H9 (cell line): Measurements from ENCODE around the gene SLA2. TPM values are rescaled to one million over a fixed set of nuclear protein-coding genes. Genes with fewer than 3 reads are reported as not detected.

ENCODE experiments used
- DNase-seq: peaks from one replicate; pipeline ENCODE4 v3.0.0-alpha.2; 2017
- H2AFZ ChIP-seq: one replicate; pipeline ENCODE4 v1.6.1; 2013; ENCODE audit warnings: mild to moderate bottlenecking, low read length, control low read depth, moderate library complexity
- H2AK5ac ChIP-seq: 2 replicates; pipeline ENCODE4 v1.6.1; 2013; ENCODE audit warnings: low read length, control low read depth, mixed read lengths; ENCODE audit not compliant: insufficient read length
- H2BK120ac ChIP-seq: one replicate; pipeline ENCODE4 v1.6.1; 2013; ENCODE audit warnings: low read depth, mild to moderate bottlenecking, low read length, control low read depth, inconsistent platforms; ENCODE audit not compliant: poor library complexity, severe bottlenecking
- H2BK12ac ChIP-seq: 2 replicates; pipeline ENCODE4 v1.6.1; 2013; ENCODE audit warnings: low read length, control low read depth, mixed read lengths, low read depth; ENCODE audit not compliant: insufficient read length
- H2BK15ac ChIP-seq: 2 replicates; pipeline ENCODE4 v1.6.1; 2013; ENCODE audit warnings: low read depth, low read length, control low read depth
- H2BK20ac ChIP-seq: one replicate; pipeline ENCODE4 v1.6.1; 2013; ENCODE audit warnings: low read depth, mild to moderate bottlenecking, low read length, control low read depth, inconsistent platforms; ENCODE audit not compliant: poor library complexity, severe bottlenecking
- H2BK5ac ChIP-seq: 2 replicates; pipeline ENCODE4 v1.6.1; 2013; ENCODE audit warnings: low read length, control low read depth, mixed read lengths; ENCODE audit not compliant: insufficient read length
- H3K14ac ChIP-seq: 2 replicates; pipeline ENCODE4 v1.6.1; 2013; ENCODE audit warnings: low read length, control low read depth; ENCODE audit not compliant: insufficient read depth
- H3K18ac ChIP-seq: 2 replicates; pipeline ENCODE4 v1.6.1; 2013; ENCODE audit warnings: low read depth, mild to moderate bottlenecking, mixed read lengths, low read length, control low read depth; ENCODE audit not compliant: insufficient read length
- H3K23ac ChIP-seq: 2 replicates; pipeline ENCODE4 v1.6.1; 2013; ENCODE audit warnings: low read length, control low read depth, mixed read lengths, low read depth; ENCODE audit not compliant: insufficient read length
- H3K23me2 ChIP-seq: 2 replicates; pipeline ENCODE4 v1.6.1; 2013; ENCODE audit warnings: low read depth, mild to moderate bottlenecking, mixed read lengths, low read length, control low read depth; ENCODE audit not compliant: insufficient read length, poor library complexity, severe bottlenecking
- H3K27ac ChIP-seq: 2 replicates; pipeline ENCODE4 v1.5.1; 2013; ENCODE audit warnings: low read length, control low read depth, mixed read lengths, low read depth; ENCODE audit not compliant: insufficient read length
- H3K27me3 ChIP-seq: 2 replicates; pipeline ENCODE4 v1.6.1; 2013; ENCODE audit warnings: low read length, control low read depth, inconsistent platforms; ENCODE audit not compliant: insufficient read depth
- H3K4ac ChIP-seq: 2 replicates; pipeline ENCODE4 v1.6.1; 2013; ENCODE audit warnings: low read depth, mild to moderate bottlenecking, control low read depth, inconsistent platforms, low read length, moderate library complexity
- H3K4me1 ChIP-seq: 2 replicates; pipeline ENCODE4 v1.6.1; 2013; ENCODE audit warnings: low read length, control low read depth, inconsistent platforms; ENCODE audit not compliant: insufficient read depth
- H3K4me2 ChIP-seq: 2 replicates; pipeline ENCODE4 v1.6.1; 2013; ENCODE audit warnings: low read length, control low read depth, mixed read lengths; ENCODE audit not compliant: insufficient read length, insufficient read depth
- H3K56ac ChIP-seq: 2 replicates; pipeline ENCODE4 v1.6.1; 2013; ENCODE audit warnings: low read depth, mild to moderate bottlenecking, mixed read lengths, low read length, control low read depth; ENCODE audit not compliant: insufficient read length
- H3K79me1 ChIP-seq: 2 replicates; pipeline ENCODE4 v1.6.1; 2013; ENCODE audit warnings: low read depth, mild to moderate bottlenecking, moderate library complexity, low read length, control low read depth, inconsistent platforms; ENCODE audit not compliant: insufficient read depth, poor library complexity, severe bottlenecking
- H3K79me2 ChIP-seq: 2 replicates; pipeline ENCODE4 v1.6.1; 2013; ENCODE audit warnings: low read length, control low read depth, inconsistent platforms; ENCODE audit not compliant: insufficient read depth
- H3K9ac ChIP-seq: 2 replicates; pipeline ENCODE4 v1.6.1; 2013; ENCODE audit warnings: low read length, control low read depth, mixed read lengths; ENCODE audit not compliant: insufficient read length; ENCODE audit errors: extremely low read depth
- H3K9me3 ChIP-seq: one replicate; pipeline ENCODE4 v1.6.1; 2013; ENCODE audit warnings: low read depth, low read length, inconsistent platforms; ENCODE audit not compliant: control insufficient read depth
- H3T11ph ChIP-seq: one replicate; pipeline ENCODE4 v1.6.1; 2013; ENCODE audit warnings: mild to moderate bottlenecking, low read length, control low read depth, inconsistent platforms
- H4K20me1 ChIP-seq: one replicate; pipeline ENCODE4 v1.6.1; 2013; ENCODE audit not compliant: control insufficient read depth, insufficient read length, insufficient read depth
- H4K5ac ChIP-seq: 2 replicates; pipeline ENCODE4 v1.6.1; 2013; ENCODE audit warnings: low read depth, mild to moderate bottlenecking, mixed read lengths, low read length, control low read depth; ENCODE audit not compliant: insufficient read length
- H4K8ac ChIP-seq: replicated peaks from 2 replicates; pipeline ENCODE4 v1.6.1; 2013; ENCODE audit warnings: low read length, control low read depth, mixed read lengths, low read depth; ENCODE audit not compliant: insufficient read length
- H4K91ac ChIP-seq: 2 replicates; pipeline ENCODE4 v1.6.1; 2013; ENCODE audit warnings: low read depth, mild to moderate bottlenecking, moderate library complexity, mixed read lengths, low read length, control low read depth; ENCODE audit not compliant: insufficient read length
- H3K27ac Mint-ChIP-seq, 3 experiments: 2 replicates in 2 of 3; 3 replicates in 1 of 3; pipeline ENCODE4 v1.8.0; 2020 to 2021; ENCODE audit warnings: mixed read lengths in 3 of 3, mild to moderate bottlenecking in 1 of 3, moderate library complexity in 1 of 3
- H3K27me3 Mint-ChIP-seq: 2 replicates; pipeline ENCODE4 v1.8.0; 2021; ENCODE audit warnings: low read depth, mild to moderate bottlenecking, moderate library complexity, mixed read lengths
- H3K36me3 Mint-ChIP-seq, 3 experiments: 2 replicates in 2 of 3; 3 replicates in 1 of 3; pipeline ENCODE4 v1.8.0; 2020 to 2021; ENCODE audit warnings: low read depth in 3 of 3, mixed read lengths in 3 of 3; ENCODE audit not compliant: insufficient read depth in 1 of 3
- H3K4me1 Mint-ChIP-seq, 2 experiments: 2 replicates each; pipeline ENCODE4 v1.8.0; 2020; ENCODE audit warnings: mixed read lengths in 2 of 2
- H3K4me3 Mint-ChIP-seq, 2 experiments: 2 replicates in 1 of 2; 3 replicates in 1 of 2; pipeline ENCODE4 v1.8.0; 2020 to 2021; ENCODE audit warnings: mild to moderate bottlenecking in 2 of 2, mixed read lengths in 2 of 2, moderate library complexity in 1 of 2
- H3K9me3 Mint-ChIP-seq, 2 experiments: 2 replicates in 1 of 2; 3 replicates in 1 of 2; pipeline ENCODE4 v1.8.0; 2020; ENCODE audit warnings: mild to moderate bottlenecking in 2 of 2, mixed read lengths in 2 of 2, moderate library complexity in 1 of 2
- WGBS: extraction: QIAGEN DNeasy Blood & Tissue Kit; methylation state at CpG from one replicate; pipeline ENCODE4 v1.1.7; 2013; ENCODE audit warnings: missing lambda C conversion rate, low lambda C conversion rate, mixed read lengths; ENCODE audit not compliant: insufficient read length; ENCODE audit errors: extremely low coverage; 5-methylcytosine and 5-hydroxymethylcytosine counted together
- total RNA-seq: library from RNA; stranded (reverse); gene quantifications from 2 replicates; pipeline ENCODE4 v1.2.1, GENCODE V29; 2021
- TF ChIP-seq, protein P1 (sequence below): fragments of 200-600 bp; sonication (generic); conservative IDR thresholded peaks from 3 replicates; pipeline ENCODE4 v1.8.0; 2021; ENCODE audit warnings: antibody characterized with exemption, mild to moderate bottlenecking

Gene SLA2
- total RNA-seq, 1 experiment from 2014 or later = 0.20 TPM

DNA sequence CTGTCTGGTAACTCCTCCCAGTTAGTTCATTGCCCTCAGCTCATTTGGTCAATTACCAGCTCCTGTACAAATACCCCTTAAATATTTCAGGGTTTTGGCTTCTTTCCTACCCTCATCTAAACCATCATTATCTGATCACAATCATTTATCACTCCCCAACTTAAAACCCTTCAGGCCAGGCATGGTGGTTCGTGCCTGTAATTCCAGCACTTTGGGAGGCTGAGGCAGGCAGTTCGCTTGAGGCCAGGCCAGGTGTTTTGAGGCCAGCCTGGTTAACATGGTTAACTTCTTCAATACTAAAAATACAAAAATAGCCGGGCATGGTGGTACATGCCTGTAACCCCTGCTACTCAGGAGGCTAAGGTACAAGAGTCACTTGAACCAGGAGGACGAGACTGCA lies 63.2 kb downstream of the SLA2 start:
- no peak overlapping the region for H2BK12ac ChIP-seq
- no CpG with 5 or more reads among the region's 4 CpGs for WGBS
- no peak overlapping the region for H3K27ac ChIP-seq
- no peaks in the 10 kb centered on the region for H3K9me3 ChIP-seq
- peaks cover 4% of the 10 kb centered on the region for H3K23me2 ChIP-seq
- no peak overlapping the region for H3K9ac ChIP-seq
- H3K4me1 ChIP-seq = peaks cover 7% of the 10 kb centered on the region; the same call in 1 of the 2 replicates
- peaks cover 44 to 59% (median 53%) of the 10 kb centered on the region in 3 experiments for H3K36me3 Mint-ChIP-seq
- H3K27me3 ChIP-seq = no peaks in the 10 kb centered on the region
- DNase-seq = no peak
- no peak overlapping the region for H3K18ac ChIP-seq
- peak overlapping the region in 2 of 3 experiments; percentile 17 to 49; a peak in 2 of 7 replicates for H3K27ac Mint-ChIP-seq
- no peak overlapping the region for H3K4me2 ChIP-seq
- no peak overlapping the region for H4K91ac ChIP-seq
- no peak overlapping the region for H2BK120ac ChIP-seq
- no peak overlapping the region for H2BK15ac ChIP-seq
- no peak overlapping the region for H4K5ac ChIP-seq
- no peak overlapping the region for H2AK5ac ChIP-seq
- no peak overlapping the region for H3T11ph ChIP-seq
- peaks cover 38 to 42% of the 10 kb centered on the region in 2 experiments for H3K4me1 Mint-ChIP-seq
- no peak overlapping the region for H3K14ac ChIP-seq
- no peak overlapping the region for H2BK5ac ChIP-seq
- TF ChIP-seq, protein P1, sequence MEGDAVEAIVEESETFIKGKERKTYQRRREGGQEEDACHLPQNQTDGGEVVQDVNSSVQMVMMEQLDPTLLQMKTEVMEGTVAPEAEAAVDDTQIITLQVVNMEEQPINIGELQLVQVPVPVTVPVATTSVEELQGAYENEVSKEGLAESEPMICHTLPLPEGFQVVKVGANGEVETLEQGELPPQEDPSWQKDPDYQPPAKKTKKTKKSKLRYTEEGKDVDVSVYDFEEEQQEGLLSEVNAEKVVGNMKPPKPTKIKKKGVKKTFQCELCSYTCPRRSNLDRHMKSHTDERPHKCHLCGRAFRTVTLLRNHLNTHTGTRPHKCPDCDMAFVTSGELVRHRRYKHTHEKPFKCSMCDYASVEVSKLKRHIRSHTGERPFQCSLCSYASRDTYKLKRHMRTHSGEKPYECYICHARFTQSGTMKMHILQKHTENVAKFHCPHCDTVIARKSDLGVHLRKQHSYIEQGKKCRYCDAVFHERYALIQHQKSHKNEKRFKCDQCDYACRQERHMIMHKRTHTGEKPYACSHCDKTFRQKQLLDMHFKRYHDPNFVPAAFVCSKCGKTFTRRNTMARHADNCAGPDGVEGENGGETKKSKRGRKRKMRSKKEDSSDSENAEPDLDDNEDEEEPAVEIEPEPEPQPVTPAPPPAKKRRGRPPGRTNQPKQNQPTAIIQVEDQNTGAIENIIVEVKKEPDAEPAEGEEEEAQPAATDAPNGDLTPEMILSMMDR = no peak
- H3K23ac ChIP-seq = no peak overlapping the region
- peaks cover 3% of the 10 kb centered on the region; the same call in 1 of the 2 replicates for H3K79me2 ChIP-seq
- no peak overlapping the region for H4K8ac ChIP-seq
- no peak overlapping the region for H2AFZ ChIP-seq
- no peaks in the 10 kb centered on the region for H3K79me1 ChIP-seq
- no peaks in the 10 kb centered on the region for H3K27me3 Mint-ChIP-seq
- H3K4ac ChIP-seq = no peak overlapping the region
- no peaks in the 10 kb centered on the region; a peak in 1 of 5 replicates for H3K9me3 Mint-ChIP-seq
- H3K4me3 Mint-ChIP-seq = no peak overlapping the region; a peak in 1 of 5 replicates
- H4K20me1 ChIP-seq = no peaks in the 10 kb centered on the region
- H3K56ac ChIP-seq = no peak overlapping the region
- no peak overlapping the region for H2BK20ac ChIP-seq
